Measurements from ENCODE around the gene USP31. TPM values are rescaled to one million over a fixed set of nuclear protein-coding genes. Genes with fewer than 3 reads are reported as not detected.

Gene USP31
- total RNA-seq, 1 donor from 2014 or later: 21.8 TPM

DNA sequence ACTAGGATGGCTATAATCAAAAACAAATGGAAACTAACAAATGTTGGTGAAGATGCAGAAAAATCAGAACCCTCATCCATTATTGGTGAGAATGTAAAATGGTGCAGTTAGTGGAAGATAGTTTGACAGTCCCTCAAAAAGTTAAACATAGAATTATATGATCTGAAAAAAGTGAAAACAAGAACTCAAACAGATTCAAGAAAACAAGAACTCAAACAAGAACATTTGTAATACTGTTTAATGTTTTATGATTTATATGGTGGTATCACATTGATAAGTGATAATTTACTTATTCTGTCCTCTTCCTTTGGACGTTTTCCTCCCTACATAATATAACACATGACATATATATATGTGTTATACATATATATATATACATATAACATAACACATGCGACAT, 12.0 kb downstream of the USP31 start:
- TF ChIP-seq, protein P1, sequence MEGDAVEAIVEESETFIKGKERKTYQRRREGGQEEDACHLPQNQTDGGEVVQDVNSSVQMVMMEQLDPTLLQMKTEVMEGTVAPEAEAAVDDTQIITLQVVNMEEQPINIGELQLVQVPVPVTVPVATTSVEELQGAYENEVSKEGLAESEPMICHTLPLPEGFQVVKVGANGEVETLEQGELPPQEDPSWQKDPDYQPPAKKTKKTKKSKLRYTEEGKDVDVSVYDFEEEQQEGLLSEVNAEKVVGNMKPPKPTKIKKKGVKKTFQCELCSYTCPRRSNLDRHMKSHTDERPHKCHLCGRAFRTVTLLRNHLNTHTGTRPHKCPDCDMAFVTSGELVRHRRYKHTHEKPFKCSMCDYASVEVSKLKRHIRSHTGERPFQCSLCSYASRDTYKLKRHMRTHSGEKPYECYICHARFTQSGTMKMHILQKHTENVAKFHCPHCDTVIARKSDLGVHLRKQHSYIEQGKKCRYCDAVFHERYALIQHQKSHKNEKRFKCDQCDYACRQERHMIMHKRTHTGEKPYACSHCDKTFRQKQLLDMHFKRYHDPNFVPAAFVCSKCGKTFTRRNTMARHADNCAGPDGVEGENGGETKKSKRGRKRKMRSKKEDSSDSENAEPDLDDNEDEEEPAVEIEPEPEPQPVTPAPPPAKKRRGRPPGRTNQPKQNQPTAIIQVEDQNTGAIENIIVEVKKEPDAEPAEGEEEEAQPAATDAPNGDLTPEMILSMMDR (IDR thresholded peaks at IDR 0.05; ENCODE audit: partially characterized antibody, unreplicated experiment): no peak

DNA sequence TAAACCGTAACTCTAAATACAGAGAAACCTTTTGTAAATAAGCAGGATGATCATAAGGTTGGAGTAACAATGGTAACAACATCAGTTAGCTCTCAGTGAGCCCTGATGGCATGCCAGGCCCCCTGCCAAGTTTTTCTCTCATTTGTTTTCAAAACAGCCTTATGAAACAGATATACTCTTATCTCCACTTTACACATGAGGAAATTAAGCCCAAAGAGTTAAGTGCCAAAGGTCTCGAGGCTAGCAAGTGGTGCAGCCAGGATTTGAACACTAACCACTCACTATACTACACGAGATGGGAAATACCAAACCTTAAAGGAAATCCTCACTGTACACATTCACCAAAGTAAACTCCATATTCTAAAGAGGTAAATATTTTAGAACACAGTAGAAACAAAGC, 15.0 kb downstream of the USP31 start:
- Mint-ChIP-seq H3K4me1 (ENCODE audit: low read depth, unreplicated experiment) (peaks cover 18% of the 10 kb centered on the region), H3K9me3 (ENCODE audit: unreplicated experiment) (peaks cover 2% of the 10 kb centered on the region), H3K4me3 (ENCODE audit: unreplicated experiment) (no peak overlapping the region), H3K27me3 (ENCODE audit: unreplicated experiment) (peaks cover 1% of the 10 kb centered on the region), H3K36me3 (ENCODE audit: unreplicated experiment) (no peaks in the 10 kb centered on the region), H3K27ac (ENCODE audit: unreplicated experiment) (no peak overlapping the region)
- TF ChIP-seq, protein P1 (IDR thresholded peaks at IDR 0.05; ENCODE audit: partially characterized antibody, unreplicated experiment): no peak
- DNase-seq: no peak

More for the DNA sequence above, 12.0 kb downstream of the USP31 start:
- no peak overlapping the region for H3K4me3 Mint-ChIP-seq (ENCODE audit: unreplicated experiment)
- peaks cover 9% of the 10 kb centered on the region for H3K4me1 Mint-ChIP-seq (ENCODE audit: low read depth, unreplicated experiment)
- no peak for DNase-seq
- H3K27ac Mint-ChIP-seq (ENCODE audit: unreplicated experiment): no peak overlapping the region
- peaks cover 1% of the 10 kb centered on the region for H3K27me3 Mint-ChIP-seq (ENCODE audit: unreplicated experiment)
- no peaks in the 10 kb centered on the region for H3K36me3 Mint-ChIP-seq (ENCODE audit: unreplicated experiment)
- peaks cover 2% of the 10 kb centered on the region for H3K9me3 Mint-ChIP-seq (ENCODE audit: unreplicated experiment)

DNA sequence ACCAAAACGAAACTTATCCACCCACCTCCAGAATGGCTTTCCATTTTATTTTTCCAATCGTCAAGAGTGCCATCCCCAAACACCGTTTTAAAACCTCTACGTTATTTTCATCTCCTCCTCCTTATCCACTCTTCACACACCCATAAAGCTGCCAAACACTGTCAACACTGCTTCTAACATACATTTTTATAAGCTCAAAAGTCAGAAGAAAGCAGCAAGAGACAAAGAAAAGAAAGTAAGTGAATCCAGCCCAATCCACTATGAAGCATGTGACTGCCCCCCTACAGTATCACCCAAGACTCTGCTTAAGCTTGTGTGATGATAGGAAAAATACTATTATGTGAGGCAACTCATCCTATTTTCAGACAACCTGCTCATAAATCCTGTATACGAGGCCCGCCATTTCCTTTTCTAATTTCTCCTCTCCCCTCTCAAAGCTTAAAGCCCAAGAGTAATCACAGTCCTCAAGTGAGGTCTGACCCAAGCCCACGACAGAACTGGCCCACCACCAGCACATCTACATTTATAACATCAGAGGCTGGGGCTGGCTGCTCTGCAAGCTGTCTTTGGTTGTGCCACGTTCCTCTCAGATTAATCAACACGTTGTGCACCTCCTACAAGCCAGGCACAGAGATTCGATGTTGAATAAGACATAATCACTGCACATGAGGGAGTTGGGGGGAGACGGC, 16.3 kb downstream of the USP31 start:
- Mint-ChIP-seq H3K27ac (ENCODE audit: unreplicated experiment) (peak overlapping the region; percentile 63), H3K4me3 (ENCODE audit: unreplicated experiment) (no peak overlapping the region)

DNA sequence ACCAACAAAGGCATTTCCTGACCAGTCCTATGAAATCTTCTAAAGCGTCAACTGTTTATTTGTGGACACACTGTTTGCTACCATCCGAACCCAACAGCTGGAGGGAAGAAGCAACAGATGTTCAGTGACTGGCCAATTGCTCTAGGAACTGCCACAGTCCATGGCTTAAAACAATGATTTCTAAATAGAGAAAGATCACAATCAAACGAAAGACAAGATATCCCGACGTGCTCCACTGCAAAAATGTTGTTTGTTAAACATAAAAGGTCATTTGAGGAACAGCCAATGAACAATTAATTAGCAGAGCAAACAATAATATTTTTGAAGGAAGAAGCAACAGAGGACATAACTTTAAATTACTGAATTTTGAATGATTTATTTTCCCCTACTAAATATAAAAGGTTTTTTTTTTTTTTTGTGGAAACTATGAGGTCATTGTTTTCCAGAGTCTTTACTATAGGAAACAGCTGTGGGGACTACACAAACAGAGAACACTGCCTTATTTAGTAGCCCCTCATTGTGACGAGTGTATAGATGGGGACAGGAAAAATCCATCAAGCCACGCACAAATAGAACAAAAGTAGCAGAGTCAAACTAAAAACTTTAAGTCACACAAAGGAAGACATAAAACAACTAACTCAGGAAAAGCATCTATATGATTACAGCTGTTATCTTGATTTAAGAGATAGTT, 17.2 kb downstream of the USP31 start:
- Mint-ChIP-seq H3K4me3 (ENCODE audit: unreplicated experiment) (no peak overlapping the region), H3K27ac (ENCODE audit: unreplicated experiment) (peak overlapping the region; percentile 50)

More for the DNA sequence above, 16.3 kb downstream of the USP31 start:
- DNase-seq: no peak
- Mint-ChIP-seq H3K27me3 (ENCODE audit: unreplicated experiment) (peaks cover 1% of the 10 kb centered on the region), H3K9me3 (ENCODE audit: unreplicated experiment) (peaks cover 2% of the 10 kb centered on the region), H3K36me3 (ENCODE audit: unreplicated experiment) (no peaks in the 10 kb centered on the region), H3K4me1 (ENCODE audit: low read depth, unreplicated experiment) (peaks cover 18% of the 10 kb centered on the region)
- TF ChIP-seq, protein P1 (IDR thresholded peaks at IDR 0.05; ENCODE audit: partially characterized antibody, unreplicated experiment): no peak

More for the DNA sequence above, 17.2 kb downstream of the USP31 start:
- peaks cover 2% of the 10 kb centered on the region for H3K9me3 Mint-ChIP-seq (ENCODE audit: unreplicated experiment)
- no peaks in the 10 kb centered on the region for H3K27me3 Mint-ChIP-seq (ENCODE audit: unreplicated experiment)
- TF ChIP-seq, protein P1 (IDR thresholded peaks at IDR 0.05; ENCODE audit: partially characterized antibody, unreplicated experiment): no peak
- peaks cover 18% of the 10 kb centered on the region for H3K4me1 Mint-ChIP-seq (ENCODE audit: low read depth, unreplicated experiment)
- no peak for DNase-seq
- H3K36me3 Mint-ChIP-seq (ENCODE audit: unreplicated experiment): no peaks in the 10 kb centered on the region
